ENCODE data around the gene BTBD2.
A peak's percentile ranks its signal among the peaks of the same experiment; 100 is the strongest.

Gene BTBD2

GRCh38 chr19:2026770-2027169 lies 11.3 kb upstream of the BTBD2 start:
- no peak for TF ChIP-seq CTCF (IDR thresholded peaks at IDR 0.05; ENCODE audit: insufficient read depth, missing control alignments)
- no peak for DNase-seq (ENCODE audit: insufficient read length, low spot score)
- no peak for FAIRE-seq

GRCh38 chr19:2022289-2022688 lies 6.8 kb upstream of the BTBD2 start:
- FAIRE-seq, result no peak
- TF ChIP-seq CTCF (IDR thresholded peaks at IDR 0.05; ENCODE audit: insufficient read depth, missing control alignments), result no peak
- DNase-seq (ENCODE audit: insufficient read length, low spot score), result no peak

GRCh38 chr19:2021453-2022140 lies 6.1 kb upstream of the BTBD2 start:
- no peak for TF ChIP-seq CTCF (IDR thresholded peaks at IDR 0.05; ENCODE audit: insufficient read depth, missing control alignments)
- DNase-seq (ENCODE audit: insufficient read length, low spot score) (no peak), FAIRE-seq (no peak)

- TF ChIP-seq CTCF (IDR thresholded peaks at IDR 0.05; ENCODE audit: insufficient read depth, missing control alignments), result no peak
- FAIRE-seq, result no peak
- no peak for DNase-seq (ENCODE audit: insufficient read length, low spot score)
Observed at GRCh38 chr19:2018752-2019151, 3.2 kb upstream of the BTBD2 start.

GRCh38 chr19:2016041-2016807 lies 710 bp upstream of the BTBD2 start:
- DNase-seq (ENCODE audit: insufficient read length, low spot score), result peak; percentile 92
- TF ChIP-seq CTCF (IDR thresholded peaks at IDR 0.05; ENCODE audit: insufficient read depth, missing control alignments), result no peak

GRCh38 chr19:2014731-2015607 lies 545 bp downstream of the BTBD2 start:
- FAIRE-seq (no peak), DNase-seq (ENCODE audit: insufficient read length, low spot score) (no peak)
- no peak for TF ChIP-seq CTCF (IDR thresholded peaks at IDR 0.05; ENCODE audit: insufficient read depth, missing control alignments)

More at GRCh38 chr19:2016041-2016807, 710 bp upstream of the BTBD2 start:
- FAIRE-seq, result no peak
